Testis (tissue), 3 donors: ENCODE data around the gene RND1. TPM values are rescaled to one million over a fixed set of nuclear protein-coding genes. Genes with fewer than 3 reads are reported as not detected.

ENCODE experiments used
- DNase-seq: peaks from one replicate; pipeline ENCODE4 v3.0.0-alpha.2; 2019
- H3K27ac ChIP-seq, 2 donors: fragments of 200-600 bp; sonication (generic); one replicate each; pipeline ENCODE4 v1.5.1; 2019
- H3K27me3 ChIP-seq: fragments of 200-600 bp; sonication (generic); one replicate; pipeline ENCODE4 v1.5.1; 2019
- H3K36me3 ChIP-seq: fragments of 200-600 bp; sonication (generic); one replicate; pipeline ENCODE4 v1.5.1; 2017; ENCODE audit warnings: low read depth; ENCODE audit errors: missing control alignments
- H3K4me1 ChIP-seq: fragments of 200-600 bp; sonication (generic); one replicate; pipeline ENCODE4 v1.5.1; 2019
- H3K4me3 ChIP-seq, 2 donors: fragments of 200-600 bp; sonication (generic); one replicate each; pipeline ENCODE4 v1.5.1; 2017 to 2019
- H3K9me3 ChIP-seq: fragments of 200-600 bp; sonication (generic); one replicate; pipeline ENCODE4 v1.5.1; 2017
- CTCF ChIP-seq, 3 experiments: fragments of 450-650 bp in 2 of 3; fragments of 200-600 bp in 1 of 3; sonication (generic) in 1 of 3; IDR thresholded peaks; one replicate each; pipeline ENCODE4 v1.5.1; 2016 to 2019; ENCODE audit warnings: antibody characterized with exemption in 3 of 3, mild to moderate bottlenecking in 2 of 3, moderate library complexity in 1 of 3
- POLR2A ChIP-seq: fragments of 450-650 bp; IDR thresholded peaks from one replicate; pipeline ENCODE4 v1.6.1; 2017; ENCODE audit warnings: antibody characterized with exemption, mild to moderate bottlenecking, moderate library complexity
- WGBS, 2 donors: methylation state at CpG; one replicate each; pipeline ENCODE4 v1.1.5; 2018; 5-methylcytosine and 5-hydroxymethylcytosine counted together
- intact Hi-C: fragments of 100-400 bp; cut with DNase I; formaldehyde crosslinking; loops from one replicate; pipeline ENCODE4 v1.15.1; 2023; ENCODE audit warnings: low total_unique reads
- polyA plus RNA-seq: library from polyadenylated mRNA; stranded (reverse); fragments of 350-450 nt; fragmentation: Illumina TruSeq; extraction: RNeasy Lipid Tissue Mini Kit (QIAGEN cat#74804); gene quantifications from one replicate; pipeline ENCODE4 v1.2.3, GENCODE V29; 2014; ENCODE audit warnings: low read depth, low replicate concordance; ENCODE audit not compliant: insufficient read depth
- small RNA-seq, 2 donors: library from RNA; depleted of rRNA; stranded (forward); fragments of <200 nt; gene quantifications; one replicate each; pipeline ENCODE3, GENCODE V24; 2016
- total RNA-seq, 2 donors: library from RNA; depleted of rRNA; stranded (reverse); fragments of >200 nt; gene quantifications; one replicate each; pipeline ENCODE4 v1.2.3, GENCODE V29; 2016

RND1 gene
- total and polyA plus RNA-seq, 3 donors from 2014 or later = 0.81 to 1.2 (median 1.1) TPM

DNA sequence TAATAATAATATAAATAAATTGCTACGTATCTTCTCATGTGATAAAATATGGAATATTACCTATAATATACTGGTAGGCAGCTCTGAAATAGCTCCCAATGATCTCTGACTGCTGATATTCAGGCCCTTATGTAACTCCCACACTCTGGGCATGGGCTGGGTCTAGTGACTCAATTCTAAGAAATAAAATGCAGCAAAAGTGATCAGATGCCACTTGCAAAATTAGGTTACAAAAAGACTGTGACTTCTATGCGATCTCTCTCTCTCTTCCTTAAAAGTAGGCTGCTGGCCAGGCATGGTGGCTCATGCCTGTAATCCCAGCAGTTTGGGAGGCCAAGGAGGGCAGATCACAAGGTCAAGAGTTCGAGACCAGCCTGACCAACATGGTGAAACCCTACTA is 57.7 kb downstream of the RND1 start:
- no peak overlapping the region for H3K27ac ChIP-seq
- H3K4me1 ChIP-seq = peaks cover 24% of the 10 kb centered on the region
- no peak overlapping the region for H3K4me3 ChIP-seq
- intact Hi-C loops = no loop called here
- no peaks in the 10 kb centered on the region for H3K27me3 ChIP-seq
- H3K9me3 ChIP-seq = no peaks in the 10 kb centered on the region
- WGBS, 2 donors = 86 to 92% methylated on average over 3 of the region's 3 CpGs
- no peak for DNase-seq
- no peaks in the 10 kb centered on the region for H3K36me3 ChIP-seq
- no peak for TF ChIP-seq CTCF (IDR thresholded peaks at IDR 0.05)
- TF ChIP-seq POLR2A = no peak

Small RNAs within 50 kb of the gene (small RNA-seq; reads per million reads assigned to genes)
- gene AC073610.1 (0 reads per million in 2 donors), gene RF00019 (0 reads per million in 2 donors), gene RNU6-600P (0 reads per million in 2 donors)

Other genes starting within 250 kb of the RND1 start
- 10 to 100 TPM; 84.8 to 98.4 TPM for gene KANSL2, start 183.6 kb downstream of the RND1 start, total RNA-seq
- 57.0 TPM for gene KANSL2, start 183.6 kb downstream of the RND1 start, polyA plus RNA-seq
- 10 to 100 TPM; 50.2 to 53.5 TPM for gene CCNT1, start 149.2 kb downstream of the RND1 start, total RNA-seq
- gene CCNT1, start 149.2 kb downstream of the RND1 start, polyA plus RNA-seq = 42.0 TPM
- 10 to 100 TPM; 24.5 to 26.3 TPM for gene ADCY6, start 76.8 kb downstream of the RND1 start, total RNA-seq
- gene ADCY6, start 76.8 kb downstream of the RND1 start, polyA plus RNA-seq = 16.5 TPM
- gene CACNB3, start 47.4 kb downstream of the RND1 start, total RNA-seq = 10 to 100 TPM; 17.2 to 19.3 TPM
- 20.1 TPM for gene CACNB3, start 47.4 kb downstream of the RND1 start, polyA plus RNA-seq
- gene DDX23, start 13.7 kb downstream of the RND1 start, total RNA-seq = 10 to 100 TPM; 85.0 to 96.1 TPM
- 69.4 TPM for gene DDX23, start 13.7 kb downstream of the RND1 start, polyA plus RNA-seq
- 10 to 100 TPM; 13.4 to 22.4 TPM for gene FKBP11, start 59.6 kb upstream of the RND1 start, total RNA-seq
- 16.4 TPM for gene FKBP11, start 59.6 kb upstream of the RND1 start, polyA plus RNA-seq
- 10 to 100 TPM; 78.3 to 92.9 TPM for gene ARF3, start 91.6 kb upstream of the RND1 start, total RNA-seq
- 134 TPM for gene ARF3, start 91.6 kb upstream of the RND1 start, polyA plus RNA-seq
- 1 to 10 TPM; 1.1 to 3.1 TPM for gene WNT10B, start 105.9 kb upstream of the RND1 start, total RNA-seq
- gene WNT10B, start 105.9 kb upstream of the RND1 start, polyA plus RNA-seq = 1.8 TPM
- gene WNT1, start 112.5 kb upstream of the RND1 start, total RNA-seq = 1 to 10 TPM; 1.2 to 1.4 TPM
- 0.62 TPM for gene WNT1, start 112.5 kb upstream of the RND1 start, polyA plus RNA-seq
- gene DDN, start 133.5 kb upstream of the RND1 start, total RNA-seq = under 1 TPM; 0.31 to 0.55 TPM
- 0.96 TPM for gene DDN, start 133.5 kb upstream of the RND1 start, polyA plus RNA-seq
- 10 to 100 TPM; 52.7 to 59.6 TPM for gene PRKAG1, start 152.9 kb upstream of the RND1 start, total RNA-seq
- gene PRKAG1, start 152.9 kb upstream of the RND1 start, polyA plus RNA-seq = 80.7 TPM
- 100 to 1,000 TPM; 148 to 169 TPM for gene KMT2D, start 194.9 kb upstream of the RND1 start, total RNA-seq
- gene KMT2D, start 194.9 kb upstream of the RND1 start, polyA plus RNA-seq = 67.1 TPM
- gene RHEBL1, start 204.1 kb upstream of the RND1 start, total RNA-seq = 1 to 10 TPM; 1.7 to 5.9 TPM
- 1.5 TPM for gene RHEBL1, start 204.1 kb upstream of the RND1 start, polyA plus RNA-seq
- gene DHH, start 228.9 kb upstream of the RND1 start, total RNA-seq = 100 to 1,000 TPM in 1 of 2 donors, 10 to 100 TPM in 1; 97.6 to 148 TPM
- gene DHH, start 228.9 kb upstream of the RND1 start, polyA plus RNA-seq = 40.0 TPM
- gene LMBR1L, start 245.0 kb upstream of the RND1 start, total RNA-seq = 100 to 1,000 TPM; 223 to 265 TPM
- gene LMBR1L, start 245.0 kb upstream of the RND1 start, polyA plus RNA-seq = 178 TPM